Osteoblast (primary cell): Measurements from ENCODE around the gene IL13RA1. TPM values are rescaled to one million over a fixed set of nuclear protein-coding genes. Genes with fewer than 3 reads are reported as not detected.
"Not testable (repeated sequence)": the region's sequence is repeated elsewhere in the genome, so short reads cannot be mapped to it uniquely, and the experiment has no call there.

ENCODE experiments used
- DNase-seq: peaks from one replicate; pipeline ENCODE4 v3.0.0; 2011; ENCODE audit warnings: low spot score, mixed read lengths; ENCODE audit not compliant: insufficient read length; ENCODE audit errors: missing footprints
- H2AFZ ChIP-seq: 2 replicates; pipeline ENCODE4 v1.6.0; 2011; ENCODE audit warnings: mild to moderate bottlenecking, low read length
- H3K27ac ChIP-seq: 2 replicates; pipeline ENCODE4 v1.5.1; 2011; ENCODE audit warnings: mild to moderate bottlenecking, low read depth, low read length, moderate library complexity
- H3K27me3 ChIP-seq: 2 replicates; pipeline ENCODE4 v1.6.0; 2012; ENCODE audit warnings: mild to moderate bottlenecking, control low read depth, inconsistent platforms, low read length, moderate library complexity; ENCODE audit not compliant: insufficient read depth
- H3K36me3 ChIP-seq: 2 replicates; pipeline ENCODE4 v1.5.1; 2011; ENCODE audit warnings: mild to moderate bottlenecking, low read length, control low read depth, moderate library complexity; ENCODE audit not compliant: insufficient read depth
- H3K4me1 ChIP-seq: 2 replicates; pipeline ENCODE4 v1.5.1; 2011; ENCODE audit warnings: mild to moderate bottlenecking, low read length, control low read depth, moderate library complexity; ENCODE audit not compliant: insufficient read depth
- H3K4me2 ChIP-seq: 2 replicates; pipeline ENCODE4 v1.6.0; 2011; ENCODE audit warnings: mild to moderate bottlenecking, low read length; ENCODE audit not compliant: insufficient read depth
- H3K4me3 ChIP-seq: fragments of 200-600 bp; sonication (generic); 3 replicates; pipeline ENCODE4 v1.5.1; 2012; ENCODE audit warnings: mild to moderate bottlenecking, low read length, inconsistent platforms; ENCODE audit not compliant: insufficient read depth
- H3K79me2 ChIP-seq: 2 replicates; pipeline ENCODE4 v1.6.0; 2012; ENCODE audit warnings: mild to moderate bottlenecking, low read length, control low read depth, inconsistent platforms; ENCODE audit not compliant: insufficient read depth
- H3K9me3 ChIP-seq: 2 replicates; pipeline ENCODE4 v1.5.1; 2011; ENCODE audit warnings: low read depth, low read length, control low read depth
- H4K20me1 ChIP-seq: 2 replicates; pipeline ENCODE4 v1.6.0; 2012; ENCODE audit warnings: mild to moderate bottlenecking, low read length, control low read depth; ENCODE audit not compliant: insufficient read depth
- CTCF ChIP-seq: IDR thresholded peaks from 2 replicates; pipeline ENCODE4 v1.5.1; 2011; ENCODE audit warnings: mild to moderate bottlenecking, low read depth, low read length, moderate library complexity; ENCODE audit errors: extremely low read depth
- total RNA-seq: library from RNA; depleted of rRNA; stranded (reverse); fragments of >200 nt; gene quantifications from 2 replicates; pipeline ENCODE4 v1.2.3, GENCODE V29; 2012

IL13RA1 gene
- total RNA-seq, 1 donor = 81.4 TPM

DNA sequence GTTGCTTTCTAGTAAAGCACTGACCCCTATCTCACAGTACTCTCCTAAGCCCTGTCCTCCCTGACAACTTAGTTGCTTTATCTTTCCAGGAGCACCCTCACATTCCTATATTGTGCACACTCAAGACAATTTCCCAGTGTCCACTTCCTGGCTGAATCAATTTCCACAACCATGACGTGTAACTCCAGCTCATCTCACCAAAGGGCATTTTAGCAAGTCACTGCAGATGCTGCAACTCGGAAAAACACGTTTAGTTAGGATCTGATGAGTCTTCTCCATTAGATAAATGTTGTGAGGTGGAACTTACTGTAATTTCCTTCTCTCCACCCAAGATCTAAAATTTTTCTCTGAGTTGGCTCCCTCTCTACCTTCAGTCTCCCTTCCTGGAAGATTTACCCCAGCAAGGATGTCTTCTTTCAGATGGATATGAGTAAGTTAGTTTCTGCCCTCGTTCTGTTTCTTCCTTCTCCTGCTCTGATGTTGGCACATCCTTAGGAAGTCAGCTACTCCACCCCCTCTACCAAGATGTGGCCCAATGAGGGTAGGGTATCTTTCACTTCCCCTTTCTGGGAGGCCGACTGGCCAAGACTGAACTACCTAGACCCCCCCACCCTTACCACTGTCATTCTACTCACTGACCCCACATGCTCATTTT is 28.8 kb upstream of the IL13RA1 start:
- DNase-seq = no peak
- no peaks in the 10 kb centered on the region for H3K36me3 ChIP-seq
- TF ChIP-seq CTCF = no peak
- H4K20me1 ChIP-seq = no peaks in the 10 kb centered on the region
- H3K4me2 ChIP-seq = no peak overlapping the region
- H3K9me3 ChIP-seq = no peaks in the 10 kb centered on the region
- no peaks in the 10 kb centered on the region for H3K4me1 ChIP-seq
- H2AFZ ChIP-seq = no peak overlapping the region
- no peaks in the 10 kb centered on the region for H3K79me2 ChIP-seq
- H3K27ac ChIP-seq = no peak overlapping the region
- H3K4me3 ChIP-seq = no peak overlapping the region
- H3K27me3 ChIP-seq = no peaks in the 10 kb centered on the region

- no peak for DNase-seq
- no peak overlapping the region for H2AFZ ChIP-seq
- no peak overlapping the region for H3K4me2 ChIP-seq
- no peak for TF ChIP-seq CTCF
- no peak overlapping the region for H3K4me3 ChIP-seq
- H3K27me3 ChIP-seq = no peaks in the 10 kb centered on the region
- no peaks in the 10 kb centered on the region for H3K36me3 ChIP-seq
- no peaks in the 10 kb centered on the region for H3K79me2 ChIP-seq
- no peaks in the 10 kb centered on the region for H4K20me1 ChIP-seq
- H3K4me1 ChIP-seq = no peaks in the 10 kb centered on the region
- no peaks in the 10 kb centered on the region for H3K9me3 ChIP-seq
- no peak overlapping the region for H3K27ac ChIP-seq
These were observed 24.7 kb upstream of the IL13RA1 start for GRCh38 chrX:118702741-118703140.

DNA sequence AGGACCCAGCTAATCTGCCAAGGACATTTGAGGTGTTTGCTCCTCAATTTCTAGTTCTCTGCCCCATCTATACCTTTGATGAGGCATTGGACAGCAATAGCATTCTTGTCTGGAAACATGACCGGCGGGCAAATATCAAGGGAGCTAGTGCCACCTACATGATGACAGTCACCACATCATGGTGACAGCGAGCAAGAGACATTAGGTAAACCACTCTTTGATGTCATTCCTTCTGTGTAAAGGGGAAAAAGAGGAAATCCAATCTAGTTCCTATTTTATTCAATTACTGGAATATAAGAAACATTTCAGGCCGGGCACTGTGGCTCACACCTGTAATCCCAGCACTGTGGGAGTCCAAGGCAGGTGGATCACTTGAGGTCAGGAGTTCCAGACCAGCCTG is 20.7 kb upstream of the IL13RA1 start:
- H3K27ac ChIP-seq = no peak overlapping the region
- DNase-seq = no peak
- no peaks in the 10 kb centered on the region for H3K36me3 ChIP-seq
- no peaks in the 10 kb centered on the region for H3K4me1 ChIP-seq
- H3K9me3 ChIP-seq = no peaks in the 10 kb centered on the region
- no peak for TF ChIP-seq CTCF
- no peak overlapping the region for H3K4me2 ChIP-seq
- H3K4me3 ChIP-seq = no peak overlapping the region
- H4K20me1 ChIP-seq = no peaks in the 10 kb centered on the region
- H2AFZ ChIP-seq = no peak overlapping the region
- no peaks in the 10 kb centered on the region for H3K79me2 ChIP-seq
- H3K27me3 ChIP-seq = no peaks in the 10 kb centered on the region

- Histone ChIP-seq H2AFZ (no peak overlapping the region), H3K4me2 (no peak overlapping the region)
- no peak for TF ChIP-seq CTCF
These were observed 12.9 kb upstream of the IL13RA1 start for GRCh38 chrX:118714521-118714920.

DNA sequence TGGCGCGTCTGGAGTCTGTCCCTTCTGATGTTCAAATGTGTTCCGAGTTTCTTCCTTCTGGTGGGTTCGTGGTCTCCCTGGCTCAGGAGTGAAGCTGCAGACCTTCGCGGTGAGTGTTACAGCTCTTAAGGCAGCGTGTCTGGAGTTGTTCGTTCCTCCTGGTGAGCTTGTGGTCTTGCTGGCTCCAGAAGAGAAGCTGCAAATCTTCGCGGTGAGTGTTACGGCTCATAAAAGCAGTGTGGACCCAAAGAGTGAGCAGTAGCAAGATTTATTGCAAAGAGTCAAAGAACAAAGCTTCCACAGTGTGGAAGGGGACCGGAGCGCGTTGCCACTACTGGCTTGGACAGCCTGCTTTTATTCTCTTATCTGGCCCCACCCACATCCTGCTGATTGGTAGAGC is 11.5 kb upstream of the IL13RA1 start:
- not testable (repeated sequence) for H3K27ac ChIP-seq, H4K20me1 ChIP-seq, H3K79me2 ChIP-seq, H3K4me2 ChIP-seq, DNase-seq, H3K4me1 ChIP-seq, H3K9me3 ChIP-seq, H2AFZ ChIP-seq, H3K27me3 ChIP-seq, H3K4me3 ChIP-seq, H3K36me3 ChIP-seq

More at GRCh38 chrX:118714521-118714920, 12.9 kb upstream of the IL13RA1 start:
- no peak overlapping the region for H3K27ac ChIP-seq
- H3K79me2 ChIP-seq = no peaks in the 10 kb centered on the region
- no peaks in the 10 kb centered on the region for H3K36me3 ChIP-seq
- H3K27me3 ChIP-seq = no peaks in the 10 kb centered on the region
- no peaks in the 10 kb centered on the region for H4K20me1 ChIP-seq
- H3K4me1 ChIP-seq = no peaks in the 10 kb centered on the region
- H3K4me3 ChIP-seq = no peak overlapping the region
- H3K9me3 ChIP-seq = no peaks in the 10 kb centered on the region
- no peak for DNase-seq

GRCh38 chrX:118716833-118717232 is 10.6 kb upstream of the IL13RA1 start:
- H3K36me3 ChIP-seq, H3K27ac ChIP-seq, H3K4me1 ChIP-seq, H3K4me3 ChIP-seq, H3K27me3 ChIP-seq, H3K9me3 ChIP-seq, H2AFZ ChIP-seq, H3K79me2 ChIP-seq, DNase-seq, H3K4me2 ChIP-seq, H4K20me1 ChIP-seq: not testable (repeated sequence)
